Fibroblast of lung (primary cell): ENCODE data around the gene PLVAP. TPM values are rescaled to one million over a fixed set of nuclear protein-coding genes. Genes with fewer than 3 reads are reported as not detected.

Source experiments
- DNase-seq, 2 donors: peaks; one replicate each; pipeline versions ENCODE4 v3.0.0 to v3.0.0-alpha.2; 2010; ENCODE audit warnings: low read depth in 2 of 2
- H2AFZ ChIP-seq: 2 replicates; pipeline ENCODE4 v1.5.1; 2012; ENCODE audit warnings: low read length, control low read depth, inconsistent platforms
- H3K27ac ChIP-seq: 2 replicates; pipeline ENCODE4 v1.5.1; 2011; ENCODE audit warnings: low read length, control low read depth; ENCODE audit not compliant: insufficient read depth
- H3K27me3 ChIP-seq: 2 replicates; pipeline ENCODE4 v1.5.1; 2011; ENCODE audit warnings: mild to moderate bottlenecking, low read length; ENCODE audit not compliant: control insufficient read depth, insufficient read depth
- H3K36me3 ChIP-seq: 2 replicates; pipeline ENCODE4 v1.5.1; 2011; ENCODE audit warnings: low read length; ENCODE audit not compliant: control insufficient read depth, insufficient read depth
- H3K4me1 ChIP-seq: 2 replicates; pipeline ENCODE4 v1.5.1; 2011; ENCODE audit warnings: low read length; ENCODE audit not compliant: control insufficient read depth, insufficient read depth; ENCODE audit errors: extremely low read depth
- H3K4me2 ChIP-seq: 2 replicates; pipeline ENCODE4 v1.5.1; 2011; ENCODE audit warnings: low read length, control low read depth; ENCODE audit not compliant: insufficient read depth; ENCODE audit errors: extremely low read depth
- H3K4me3 ChIP-seq, 4 experiments: fragments of 200-600 bp in 1 of 4; sonication (generic) in 1 of 4; replicated peaks in 1 of 4; 2 replicates each; pipeline ENCODE4 v1.5.1; 2011 to 2016; ENCODE audit warnings: low read length in 4 of 4, low read depth in 3 of 4, mild to moderate bottlenecking in 3 of 4, control low read depth in 2 of 4, inconsistent platforms in 1 of 4, mixed read lengths in 1 of 4; ENCODE audit not compliant: insufficient read depth in 1 of 4; ENCODE audit errors: control extremely low read depth in 1 of 4
- H3K79me2 ChIP-seq: 2 replicates; pipeline ENCODE4 v1.5.1; 2012; ENCODE audit warnings: mild to moderate bottlenecking, low read length, inconsistent platforms; ENCODE audit not compliant: control insufficient read depth, insufficient read depth
- H3K9ac ChIP-seq: 2 replicates; pipeline ENCODE4 v1.5.1; 2011; ENCODE audit warnings: mild to moderate bottlenecking, low read length, control low read depth; ENCODE audit not compliant: insufficient read depth
- H3K9me3 ChIP-seq: 2 replicates; pipeline ENCODE4 v1.5.1; 2012; ENCODE audit warnings: low read depth, low read length; ENCODE audit not compliant: control insufficient read depth, insufficient read depth
- H4K20me1 ChIP-seq: 2 replicates; pipeline ENCODE4 v1.5.1; 2011; ENCODE audit warnings: low read length; ENCODE audit not compliant: control insufficient read depth, insufficient read depth; ENCODE audit errors: extremely low read depth
- EZH2 ChIP-seq: IDR thresholded peaks from 2 replicates; pipeline ENCODE4 v1.5.1; 2012; ENCODE audit warnings: low read length, control low read depth, mild to moderate bottlenecking; ENCODE audit errors: missing control alignments
- polyA plus RNA-seq, 2 donors: library from polyadenylated mRNA; depleted of rRNA in 1 of 2; stranded (reverse) in 1 of 2; unstranded in 1 of 2; fragments of >200 nt; gene quantifications; 2 replicates each; pipeline ENCODE4 v1.2.1, GENCODE V29; 2011 to 2012; ENCODE audit warnings: missing spikeins in 1 of 2
- total RNA-seq: library from RNA; depleted of rRNA; stranded (reverse); fragments of >200 nt; gene quantifications from 2 replicates; pipeline ENCODE4 v1.2.1, GENCODE V29; 2014
- TF ChIP-seq, protein P1 (sequence below), 2 donors: IDR thresholded peaks in 1 of 2; conservative IDR thresholded peaks in 1 of 2; 1 replicate in 1 of 2; 2 replicates in 1 of 2; pipeline ENCODE4 v1.5.1; 2011 to 2012; ENCODE audit warnings: low read length in 2 of 2, control low read depth in 1 of 2, inconsistent platforms in 1 of 2, low read depth in 1 of 2, mild to moderate bottlenecking in 1 of 2

PLVAP gene
- total and polyA plus RNA-seq, 2 donors (not counting 1 experiment from before 2014, with no cell fraction given) = not detected

DNA sequence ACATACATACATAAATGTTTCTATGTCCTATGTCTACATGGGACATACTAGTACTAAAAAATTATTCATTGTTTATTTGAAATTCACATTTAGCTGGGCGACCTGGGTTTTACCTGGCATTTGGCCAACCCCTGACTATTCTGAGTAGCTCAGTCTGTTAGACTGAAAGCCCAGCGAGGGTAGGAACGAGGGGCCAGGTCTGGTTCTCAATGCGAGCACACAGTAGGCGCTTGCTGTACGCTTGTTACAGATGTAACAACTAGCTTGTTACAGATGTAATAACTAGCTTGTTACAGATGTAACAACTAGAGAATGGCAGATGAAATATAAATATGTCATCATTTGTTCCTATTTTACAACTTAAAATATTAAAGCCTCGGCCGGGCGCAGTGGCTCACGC is 41.6 kb downstream of the PLVAP start:
- no peak overlapping the region for H3K4me2 ChIP-seq
- no peak for DNase-seq
- no peaks in the 10 kb centered on the region for H3K36me3 ChIP-seq
- peaks cover 3% of the 10 kb centered on the region for H3K4me1 ChIP-seq
- H3K9ac ChIP-seq = no peak overlapping the region
- H3K79me2 ChIP-seq = no peaks in the 10 kb centered on the region
- no peak overlapping the region for H2AFZ ChIP-seq
- TF ChIP-seq EZH2 = no peak
- no peak overlapping the region for H3K27ac ChIP-seq
- H4K20me1 ChIP-seq = no peaks in the 10 kb centered on the region
- H3K9me3 ChIP-seq = no peaks in the 10 kb centered on the region
- H3K27me3 ChIP-seq = no peaks in the 10 kb centered on the region
- peak overlapping the region in 1 of 4 experiments; percentile 80 for H3K4me3 ChIP-seq

GRCh38 chr19:17334414-17335409 is 42.4 kb downstream of the PLVAP start, which contains the start of gene ANO8:
TSS of gene ANO8 (minus strand) at chr19:17334855. CDS start at chr19:17334670, 185 bp downstream.
- Histone ChIP-seq H3K4me1 (peaks cover 3% of the 10 kb centered on the region), H3K79me2 (no peaks in the 10 kb centered on the region), H3K4me3 (peak within 1 kb of the TSS; percentile 52 to 80 (median 60)), H4K20me1 (no peaks in the 10 kb centered on the region), H3K9ac (peak within 1 kb of the TSS; percentile 62), H3K4me2 (peak within 1 kb of the TSS; percentile 74), H3K27ac (peak within 1 kb of the TSS; percentile 45), H3K9me3 (no peaks in the 10 kb centered on the region), H3K36me3 (no peaks in the 10 kb centered on the region), H3K27me3 (no peaks in the 10 kb centered on the region), H2AFZ (peak within 1 kb of the TSS; percentile 81)
- peak; percentile 99 to 100 for DNase-seq
- TF ChIP-seq, protein P1, sequence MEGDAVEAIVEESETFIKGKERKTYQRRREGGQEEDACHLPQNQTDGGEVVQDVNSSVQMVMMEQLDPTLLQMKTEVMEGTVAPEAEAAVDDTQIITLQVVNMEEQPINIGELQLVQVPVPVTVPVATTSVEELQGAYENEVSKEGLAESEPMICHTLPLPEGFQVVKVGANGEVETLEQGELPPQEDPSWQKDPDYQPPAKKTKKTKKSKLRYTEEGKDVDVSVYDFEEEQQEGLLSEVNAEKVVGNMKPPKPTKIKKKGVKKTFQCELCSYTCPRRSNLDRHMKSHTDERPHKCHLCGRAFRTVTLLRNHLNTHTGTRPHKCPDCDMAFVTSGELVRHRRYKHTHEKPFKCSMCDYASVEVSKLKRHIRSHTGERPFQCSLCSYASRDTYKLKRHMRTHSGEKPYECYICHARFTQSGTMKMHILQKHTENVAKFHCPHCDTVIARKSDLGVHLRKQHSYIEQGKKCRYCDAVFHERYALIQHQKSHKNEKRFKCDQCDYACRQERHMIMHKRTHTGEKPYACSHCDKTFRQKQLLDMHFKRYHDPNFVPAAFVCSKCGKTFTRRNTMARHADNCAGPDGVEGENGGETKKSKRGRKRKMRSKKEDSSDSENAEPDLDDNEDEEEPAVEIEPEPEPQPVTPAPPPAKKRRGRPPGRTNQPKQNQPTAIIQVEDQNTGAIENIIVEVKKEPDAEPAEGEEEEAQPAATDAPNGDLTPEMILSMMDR (conservative IDR thresholded peaks at IDR 0.05 in 1 of 2, IDR thresholded peaks at IDR 0.05 in 1 of 2; ENCODE audit: low read depth in 1 of 2, low read length in 2 of 2) = no peak
- no peak for TF ChIP-seq EZH2

GRCh38 chr19:17333611-17334413 is 43.3 kb downstream of the PLVAP start:
- Histone ChIP-seq H2AFZ (peak overlapping the region; percentile 81), H3K4me3 (peak overlapping the region; percentile 52 to 80 (median 60)), H3K27me3 (no peaks in the 10 kb centered on the region), H4K20me1 (no peaks in the 10 kb centered on the region), H3K9ac (peak overlapping the region; percentile 62), H3K79me2 (no peaks in the 10 kb centered on the region), H3K9me3 (no peaks in the 10 kb centered on the region), H3K27ac (peak overlapping the region; percentile 45), H3K4me2 (peak overlapping the region; percentile 72), H3K4me1 (peaks cover 3% of the 10 kb centered on the region), H3K36me3 (no peaks in the 10 kb centered on the region)
- no peak for TF ChIP-seq EZH2
- TF ChIP-seq, protein P1 (conservative IDR thresholded peaks at IDR 0.05 in 1 of 2, IDR thresholded peaks at IDR 0.05 in 1 of 2; ENCODE audit: low read depth in 1 of 2, low read length in 2 of 2) = no peak
- DNase-seq = peak; percentile 82 to 85
